ENCODE results near the gene CFAP100.

Gene CFAP100

GRCh38 chr3:126351086-126351770 is 43.5 kb upstream of the CFAP100 start:
- no peak for DNase-seq
- H3K36me3 ChIP-seq (ENCODE audit: control insufficient read depth, insufficient read depth, low read length), result no peaks in the 10 kb centered on the region
- H3K27me3 ChIP-seq (replicated peaks; ENCODE audit: control insufficient read depth, insufficient read depth, low read length, poor library complexity, severe bottlenecking), result peaks cover 11% of the 10 kb centered on the region
- H3K9me3 ChIP-seq (ENCODE audit: control insufficient read depth, low read length), result no peaks in the 10 kb centered on the region
- no peak overlapping the region for H3K27ac ChIP-seq (ENCODE audit: insufficient read depth, low read length, poor library complexity, severe bottlenecking)
- peaks cover 7% of the 10 kb centered on the region for H3K4me1 ChIP-seq (ENCODE audit: control insufficient read depth, insufficient read depth, low read length, poor library complexity, severe bottlenecking)
- H3K4me3 ChIP-seq (ENCODE audit: insufficient read depth, low read depth, low read length, poor library complexity, severe bottlenecking), result no peak overlapping the region

- peaks cover 10% of the 10 kb centered on the region for H3K4me1 ChIP-seq (ENCODE audit: control insufficient read depth, insufficient read depth, low read length, poor library complexity, severe bottlenecking)
- H3K36me3 ChIP-seq (ENCODE audit: control insufficient read depth, insufficient read depth, low read length), result no peaks in the 10 kb centered on the region
- no peaks in the 10 kb centered on the region for H3K9me3 ChIP-seq (ENCODE audit: control insufficient read depth, low read length)
- no peak for DNase-seq
- H3K4me3 ChIP-seq (ENCODE audit: insufficient read depth, low read depth, low read length, poor library complexity, severe bottlenecking), result no peak overlapping the region
- H3K27me3 ChIP-seq (replicated peaks; ENCODE audit: control insufficient read depth, insufficient read depth, low read length, poor library complexity, severe bottlenecking), result peaks cover 18% of the 10 kb centered on the region
- H3K27ac ChIP-seq (ENCODE audit: insufficient read depth, low read length, poor library complexity, severe bottlenecking), result no peak overlapping the region
These were observed 42.8 kb upstream of the CFAP100 start for GRCh38 chr3:126351771-126352475.

GRCh38 chr3:126352476-126353454 is 41.9 kb upstream of the CFAP100 start:
- Histone ChIP-seq H3K9me3 (ENCODE audit: control insufficient read depth, low read length) (no peaks in the 10 kb centered on the region), H3K36me3 (ENCODE audit: control insufficient read depth, insufficient read depth, low read length) (no peaks in the 10 kb centered on the region), H3K4me3 (ENCODE audit: insufficient read depth, low read depth, low read length, poor library complexity, severe bottlenecking) (no peak overlapping the region), H3K27ac (ENCODE audit: insufficient read depth, low read length, poor library complexity, severe bottlenecking) (no peak overlapping the region), H3K4me1 (ENCODE audit: control insufficient read depth, insufficient read depth, low read length, poor library complexity, severe bottlenecking) (peaks cover 10% of the 10 kb centered on the region), H3K27me3 (replicated peaks; ENCODE audit: control insufficient read depth, insufficient read depth, low read length, poor library complexity, severe bottlenecking) (peaks cover 18% of the 10 kb centered on the region)
- no peak for DNase-seq

GRCh38 chr3:126353694-126354321 is 40.9 kb upstream of the CFAP100 start:
- H3K27me3 ChIP-seq (replicated peaks; ENCODE audit: control insufficient read depth, insufficient read depth, low read length, poor library complexity, severe bottlenecking), result peaks cover 18% of the 10 kb centered on the region
- no peak for DNase-seq

GRCh38 chr3:126354776-126355175 is 39.9 kb upstream of the CFAP100 start:
- Histone ChIP-seq H3K36me3 (ENCODE audit: control insufficient read depth, insufficient read depth, low read length) (no peaks in the 10 kb centered on the region), H3K27me3 (replicated peaks; ENCODE audit: control insufficient read depth, insufficient read depth, low read length, poor library complexity, severe bottlenecking) (peaks cover 18% of the 10 kb centered on the region), H3K4me1 (ENCODE audit: control insufficient read depth, insufficient read depth, low read length, poor library complexity, severe bottlenecking) (peaks cover 13% of the 10 kb centered on the region), H3K9me3 (ENCODE audit: control insufficient read depth, low read length) (no peaks in the 10 kb centered on the region), H3K27ac (ENCODE audit: insufficient read depth, low read length, poor library complexity, severe bottlenecking) (no peak overlapping the region), H3K4me3 (ENCODE audit: insufficient read depth, low read depth, low read length, poor library complexity, severe bottlenecking) (no peak overlapping the region)
- no peak for DNase-seq

More at GRCh38 chr3:126353694-126354321, 40.9 kb upstream of the CFAP100 start:
- Histone ChIP-seq H3K27ac (ENCODE audit: insufficient read depth, low read length, poor library complexity, severe bottlenecking) (no peak overlapping the region), H3K9me3 (ENCODE audit: control insufficient read depth, low read length) (no peaks in the 10 kb centered on the region), H3K36me3 (ENCODE audit: control insufficient read depth, insufficient read depth, low read length) (no peaks in the 10 kb centered on the region), H3K4me3 (ENCODE audit: insufficient read depth, low read depth, low read length, poor library complexity, severe bottlenecking) (no peak overlapping the region), H3K4me1 (ENCODE audit: control insufficient read depth, insufficient read depth, low read length, poor library complexity, severe bottlenecking) (peaks cover 13% of the 10 kb centered on the region)

- Histone ChIP-seq H3K4me1 (ENCODE audit: control insufficient read depth, insufficient read depth, low read length, poor library complexity, severe bottlenecking) (peaks cover 13% of the 10 kb centered on the region), H3K9me3 (ENCODE audit: control insufficient read depth, low read length) (no peaks in the 10 kb centered on the region), H3K27me3 (replicated peaks; ENCODE audit: control insufficient read depth, insufficient read depth, low read length, poor library complexity, severe bottlenecking) (peaks cover 18% of the 10 kb centered on the region), H3K27ac (ENCODE audit: insufficient read depth, low read length, poor library complexity, severe bottlenecking) (no peak overlapping the region), H3K4me3 (ENCODE audit: insufficient read depth, low read depth, low read length, poor library complexity, severe bottlenecking) (no peak overlapping the region), H3K36me3 (ENCODE audit: control insufficient read depth, insufficient read depth, low read length) (no peaks in the 10 kb centered on the region)
- DNase-seq, result no peak
These were observed 39.5 kb upstream of the CFAP100 start for GRCh38 chr3:126355251-126355650.

GRCh38 chr3:126355777-126356372 is 38.8 kb upstream of the CFAP100 start:
- no peak for DNase-seq
- H3K4me3 ChIP-seq (ENCODE audit: insufficient read depth, low read depth, low read length, poor library complexity, severe bottlenecking), result peak overlapping the region; percentile 44
- H3K27me3 ChIP-seq (replicated peaks; ENCODE audit: control insufficient read depth, insufficient read depth, low read length, poor library complexity, severe bottlenecking), result peaks cover 18% of the 10 kb centered on the region
- no peaks in the 10 kb centered on the region for H3K36me3 ChIP-seq (ENCODE audit: control insufficient read depth, insufficient read depth, low read length)
- H3K9me3 ChIP-seq (ENCODE audit: control insufficient read depth, low read length), result no peaks in the 10 kb centered on the region
- no peak overlapping the region for H3K27ac ChIP-seq (ENCODE audit: insufficient read depth, low read length, poor library complexity, severe bottlenecking)
- H3K4me1 ChIP-seq (ENCODE audit: control insufficient read depth, insufficient read depth, low read length, poor library complexity, severe bottlenecking), result peaks cover 13% of the 10 kb centered on the region

- H3K4me1 ChIP-seq (ENCODE audit: control insufficient read depth, insufficient read depth, low read length, poor library complexity, severe bottlenecking), result peaks cover 13% of the 10 kb centered on the region
- H3K9me3 ChIP-seq (ENCODE audit: control insufficient read depth, low read length), result no peaks in the 10 kb centered on the region
- H3K27me3 ChIP-seq (replicated peaks; ENCODE audit: control insufficient read depth, insufficient read depth, low read length, poor library complexity, severe bottlenecking), result peaks cover 18% of the 10 kb centered on the region
- H3K36me3 ChIP-seq (ENCODE audit: control insufficient read depth, insufficient read depth, low read length), result no peaks in the 10 kb centered on the region
- H3K27ac ChIP-seq (ENCODE audit: insufficient read depth, low read length, poor library complexity, severe bottlenecking), result no peak overlapping the region
- no peak for DNase-seq
- H3K4me3 ChIP-seq (ENCODE audit: insufficient read depth, low read depth, low read length, poor library complexity, severe bottlenecking), result peak overlapping the region; percentile 44
These were observed 38.1 kb upstream of the CFAP100 start for GRCh38 chr3:126356373-126357264.
